Panc1 (cell line): ENCODE data around the gene DHCR7.

ENCODE experiments used
- CTCF ChIP-seq: fragments of 450-650 bp; IDR thresholded peaks from 2 replicates; pipeline ENCODE4 v1.5.1; 2017; ENCODE audit warnings: mild to moderate bottlenecking
- REST ChIP-seq, 2 experiments: IDR thresholded peaks; 2 replicates each; pipeline ENCODE4 v1.6.1; 2011 to 2012; ENCODE audit warnings: low read depth in 2 of 2, control low read depth in 1 of 2, low read length in 1 of 2, mild to moderate bottlenecking in 1 of 2, moderate library complexity in 1 of 2; ENCODE audit not compliant: insufficient read depth in 1 of 2
- SIN3A ChIP-seq: IDR thresholded peaks from 2 replicates; pipeline ENCODE4 v1.6.1; 2012; ENCODE audit warnings: low read depth, mild to moderate bottlenecking, low read length, moderate library complexity, borderline replicate concordance; ENCODE audit not compliant: insufficient read depth

GRCh38 chr11:71425860-71426259 lies 22.3 kb downstream of the DHCR7 start:
- TF ChIP-seq CTCF, result no peak
- TF ChIP-seq REST (IDR thresholded peaks at IDR 0.05; ENCODE audit: insufficient read depth in 1 of 2, low read depth in 2 of 2, low read length in 1 of 2), result no peak
- no peak for TF ChIP-seq SIN3A
